Glutamatergic neuron (in vitro differentiated cells): Measurements from ENCODE around the gene SPAG5. TPM values are rescaled to one million over a fixed set of nuclear protein-coding genes. Genes with fewer than 3 reads are reported as not detected.
A peak's percentile ranks its signal among the peaks of the same experiment; 100 is the strongest.

Source experiments
- DNase-seq: peaks from one replicate; pipeline ENCODE4 v3.0.0; 2022
- H3K27ac Mint-ChIP-seq: one replicate; pipeline ENCODE4 v1.8.0; 2020; ENCODE audit warnings: mild to moderate bottlenecking, mixed read lengths, inconsistent platforms; ENCODE audit not compliant: unreplicated experiment
- H3K27me3 Mint-ChIP-seq: one replicate; pipeline ENCODE4 v1.8.0; 2020; ENCODE audit warnings: mild to moderate bottlenecking, moderate library complexity, mixed read lengths, inconsistent platforms; ENCODE audit not compliant: unreplicated experiment
- H3K36me3 Mint-ChIP-seq: one replicate; pipeline ENCODE4 v1.8.0; 2020; ENCODE audit warnings: mild to moderate bottlenecking, mixed read lengths, inconsistent platforms; ENCODE audit not compliant: unreplicated experiment
- H3K4me1 Mint-ChIP-seq: one replicate; pipeline ENCODE4 v1.8.0; 2020; ENCODE audit warnings: mild to moderate bottlenecking, low read depth, mixed read lengths, inconsistent platforms; ENCODE audit not compliant: unreplicated experiment
- H3K4me3 Mint-ChIP-seq: one replicate; pipeline ENCODE4 v1.8.0; 2020; ENCODE audit warnings: mild to moderate bottlenecking, mixed read lengths, inconsistent platforms; ENCODE audit not compliant: unreplicated experiment
- H3K9me3 Mint-ChIP-seq: one replicate; pipeline ENCODE4 v1.8.0; 2020; ENCODE audit warnings: mild to moderate bottlenecking, moderate library complexity, mixed read lengths, inconsistent platforms; ENCODE audit not compliant: unreplicated experiment
- total RNA-seq: library from RNA; stranded (reverse); fragmentation: NEBNext Ultra II Directional; extraction: Animal tissue kit (Norgen Biotek cat#: 25700); gene quantifications from one replicate; pipeline ENCODE4 v1.2.1, GENCODE V29; 2021; ENCODE audit not compliant: unreplicated experiment
- TF ChIP-seq, protein P1 (sequence below): fragments of 200-600 bp; sonication (generic); IDR thresholded peaks from one replicate; pipeline ENCODE4 v1.5.0; 2021; ENCODE audit not compliant: partially characterized antibody, unreplicated experiment

Gene SPAG5
- total RNA-seq, 1 donor from 2014 or later, result 31.5 TPM

DNA sequence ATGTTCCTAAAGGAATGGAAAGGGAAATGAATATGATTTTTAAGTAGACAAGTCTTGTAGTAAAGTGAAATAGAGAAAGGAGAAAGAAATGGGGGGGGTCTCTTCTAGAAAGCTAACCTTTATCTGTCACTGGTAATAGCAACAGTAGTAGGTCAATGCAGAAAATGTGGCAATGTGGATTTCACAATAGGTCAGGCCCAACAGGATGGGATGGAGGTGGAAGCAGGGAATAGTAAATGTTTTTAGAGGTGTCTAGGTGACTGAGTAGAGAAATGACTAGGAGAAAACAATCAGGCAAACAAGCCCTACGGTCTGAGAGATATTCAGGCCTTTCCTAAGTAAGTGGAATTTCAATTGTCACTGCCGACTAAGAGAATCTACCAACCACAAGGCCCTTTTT lies 21.2 kb upstream of the SPAG5 start:
- H3K4me1 Mint-ChIP-seq, result no peaks in the 10 kb centered on the region
- TF ChIP-seq, protein P1, sequence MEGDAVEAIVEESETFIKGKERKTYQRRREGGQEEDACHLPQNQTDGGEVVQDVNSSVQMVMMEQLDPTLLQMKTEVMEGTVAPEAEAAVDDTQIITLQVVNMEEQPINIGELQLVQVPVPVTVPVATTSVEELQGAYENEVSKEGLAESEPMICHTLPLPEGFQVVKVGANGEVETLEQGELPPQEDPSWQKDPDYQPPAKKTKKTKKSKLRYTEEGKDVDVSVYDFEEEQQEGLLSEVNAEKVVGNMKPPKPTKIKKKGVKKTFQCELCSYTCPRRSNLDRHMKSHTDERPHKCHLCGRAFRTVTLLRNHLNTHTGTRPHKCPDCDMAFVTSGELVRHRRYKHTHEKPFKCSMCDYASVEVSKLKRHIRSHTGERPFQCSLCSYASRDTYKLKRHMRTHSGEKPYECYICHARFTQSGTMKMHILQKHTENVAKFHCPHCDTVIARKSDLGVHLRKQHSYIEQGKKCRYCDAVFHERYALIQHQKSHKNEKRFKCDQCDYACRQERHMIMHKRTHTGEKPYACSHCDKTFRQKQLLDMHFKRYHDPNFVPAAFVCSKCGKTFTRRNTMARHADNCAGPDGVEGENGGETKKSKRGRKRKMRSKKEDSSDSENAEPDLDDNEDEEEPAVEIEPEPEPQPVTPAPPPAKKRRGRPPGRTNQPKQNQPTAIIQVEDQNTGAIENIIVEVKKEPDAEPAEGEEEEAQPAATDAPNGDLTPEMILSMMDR, result no peak
- H3K4me3 Mint-ChIP-seq, result no peak overlapping the region
- H3K27me3 Mint-ChIP-seq, result no peaks in the 10 kb centered on the region
- no peak overlapping the region for H3K27ac Mint-ChIP-seq
- no peak for DNase-seq
- no peaks in the 10 kb centered on the region for H3K36me3 Mint-ChIP-seq
- H3K9me3 Mint-ChIP-seq, result peaks cover 3% of the 10 kb centered on the region

DNA sequence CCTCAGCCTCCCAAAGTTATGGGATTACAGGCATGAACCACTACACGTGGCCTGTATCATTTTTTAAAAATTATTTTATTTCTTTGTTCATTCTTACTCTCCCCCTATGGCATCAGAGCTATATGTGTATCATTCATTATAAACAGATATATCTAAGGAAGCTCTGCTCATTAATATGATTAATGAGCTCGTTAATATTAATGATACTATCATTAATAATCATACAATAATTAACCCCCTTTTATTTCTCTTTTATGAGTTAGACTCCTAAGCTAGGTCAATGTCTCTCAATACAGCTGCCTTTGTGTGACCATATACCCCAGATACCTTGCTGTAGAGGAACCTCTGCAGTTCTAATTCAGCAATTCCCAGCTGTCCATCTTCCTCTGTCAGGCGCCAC lies 19.6 kb upstream of the SPAG5 start:
- Mint-ChIP-seq H3K4me3 (no peak overlapping the region), H3K27me3 (no peaks in the 10 kb centered on the region), H3K4me1 (no peaks in the 10 kb centered on the region), H3K27ac (no peak overlapping the region), H3K9me3 (peaks cover 3% of the 10 kb centered on the region), H3K36me3 (no peaks in the 10 kb centered on the region)
- TF ChIP-seq, protein P1, result no peak
- no peak for DNase-seq

DNA sequence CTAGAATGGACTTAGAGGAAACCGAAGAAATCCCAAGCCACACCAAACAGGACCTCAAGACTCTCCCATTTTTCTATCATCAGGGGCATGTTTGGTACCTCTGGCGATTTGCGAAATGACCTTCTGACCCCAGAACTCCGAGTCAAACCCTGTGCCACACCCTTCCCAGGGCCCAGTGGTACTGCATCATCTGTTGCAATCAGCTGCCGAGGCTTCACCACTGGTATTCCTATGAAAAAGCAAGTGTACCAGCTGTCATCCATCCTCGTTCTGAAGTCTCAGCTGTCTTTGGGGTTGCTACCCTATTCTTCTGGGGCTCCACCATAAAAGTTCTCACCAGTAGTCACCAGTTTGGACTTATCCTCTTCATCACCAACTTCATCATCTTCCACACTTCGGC lies 17.5 kb upstream of the SPAG5 start:
- H3K27me3 Mint-ChIP-seq, result peaks cover 2% of the 10 kb centered on the region
- DNase-seq, result no peak
- no peaks in the 10 kb centered on the region for H3K36me3 Mint-ChIP-seq
- peaks cover 3% of the 10 kb centered on the region for H3K9me3 Mint-ChIP-seq
- TF ChIP-seq, protein P1, result no peak
- H3K4me1 Mint-ChIP-seq, result peaks cover 3% of the 10 kb centered on the region
- no peak overlapping the region for H3K27ac Mint-ChIP-seq
- H3K4me3 Mint-ChIP-seq, result no peak overlapping the region

DNA sequence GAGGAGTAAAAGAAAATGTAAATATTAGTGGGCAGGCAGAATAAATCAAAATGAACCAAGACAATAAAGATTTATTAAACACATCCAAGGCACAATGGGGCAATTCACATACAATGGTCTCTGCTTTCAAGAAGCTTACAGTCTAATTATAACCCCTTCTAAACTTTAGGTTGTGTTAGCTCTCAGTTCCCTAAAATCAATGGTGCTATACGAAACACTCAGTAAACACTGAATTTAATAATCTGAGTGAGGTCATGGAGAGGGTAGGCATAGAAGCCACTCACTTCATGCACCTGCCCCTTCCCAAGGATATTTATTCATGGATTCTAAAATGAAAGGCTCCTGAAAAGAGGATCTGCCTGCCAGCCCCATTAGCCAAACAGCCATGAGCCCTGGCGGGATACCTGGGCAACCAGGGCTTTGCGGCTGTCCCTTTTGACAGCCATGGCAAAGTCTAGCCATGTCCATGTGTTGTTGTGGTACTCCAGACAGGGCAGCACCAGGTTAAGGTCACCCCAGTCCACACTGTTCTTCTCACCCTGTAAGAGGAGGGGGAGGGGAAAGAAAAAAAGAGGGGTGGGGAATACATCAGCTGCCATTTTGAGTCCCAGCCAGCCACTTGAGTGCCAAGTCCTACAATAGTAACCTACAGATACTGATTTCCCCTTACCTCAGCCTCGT lies 16.6 kb upstream of the SPAG5 start:
- Mint-ChIP-seq H3K27me3 (peaks cover 3% of the 10 kb centered on the region), H3K9me3 (peaks cover 3% of the 10 kb centered on the region), H3K4me1 (peaks cover 3% of the 10 kb centered on the region), H3K27ac (no peak overlapping the region), H3K36me3 (peaks cover 4% of the 10 kb centered on the region), H3K4me3 (no peak overlapping the region)
- no peak for DNase-seq
- TF ChIP-seq, protein P1, result no peak

DNA sequence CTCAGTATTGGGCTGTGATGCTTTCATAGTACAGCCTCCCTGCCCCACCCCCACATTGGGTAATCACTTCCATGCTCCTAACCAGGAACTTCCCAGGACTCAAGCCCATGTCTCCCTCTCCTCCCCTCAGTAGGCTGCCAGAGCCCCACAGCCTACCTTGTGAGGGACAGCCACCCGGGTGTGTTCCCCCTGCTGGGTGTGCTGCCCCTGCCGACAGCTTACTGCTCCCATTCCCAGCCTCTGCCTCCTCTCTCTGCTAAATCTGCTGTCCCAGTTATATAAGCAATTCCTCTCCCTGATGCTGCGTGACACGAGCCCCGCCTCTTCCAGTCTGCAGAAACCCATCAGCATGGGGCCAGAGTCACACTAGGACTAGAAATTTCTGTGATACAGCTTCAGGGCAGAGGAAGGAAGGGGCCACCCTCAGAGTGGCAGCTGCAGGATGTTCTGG lies 15.1 kb upstream of the SPAG5 start, which contains the start of gene RSKR:
TSS of gene RSKR (minus strand) at position 255 of the 451 bp plus-strand sequence. CDS start at position 231, 24 bp downstream.
- peak within 1 kb of the TSS; percentile 30 for H3K4me3 Mint-ChIP-seq
- peaks cover 4% of the 10 kb centered on the region for H3K36me3 Mint-ChIP-seq
- H3K9me3 Mint-ChIP-seq, result peaks cover 3% of the 10 kb centered on the region
- no peak for DNase-seq
- H3K4me1 Mint-ChIP-seq, result peaks cover 3% of the 10 kb centered on the region
- TF ChIP-seq, protein P1, result no peak
- peaks cover 3% of the 10 kb centered on the region for H3K27me3 Mint-ChIP-seq
- H3K27ac Mint-ChIP-seq, result peak within 1 kb of the TSS; percentile 64
